HG03139 (cell line): Measurements from ENCODE around the gene HID1.
"Not testable (repeated sequence)": the region's sequence is repeated elsewhere in the genome, so short reads cannot be mapped to it uniquely, and the experiment has no call there.

Experiments
- ATAC-seq: cut with Tn5 transposase; IDR thresholded peaks from one replicate; pipeline ENCODE4 v1.9.1; 2021; ENCODE audit not compliant: unreplicated experiment

The HID1 gene

DNA sequence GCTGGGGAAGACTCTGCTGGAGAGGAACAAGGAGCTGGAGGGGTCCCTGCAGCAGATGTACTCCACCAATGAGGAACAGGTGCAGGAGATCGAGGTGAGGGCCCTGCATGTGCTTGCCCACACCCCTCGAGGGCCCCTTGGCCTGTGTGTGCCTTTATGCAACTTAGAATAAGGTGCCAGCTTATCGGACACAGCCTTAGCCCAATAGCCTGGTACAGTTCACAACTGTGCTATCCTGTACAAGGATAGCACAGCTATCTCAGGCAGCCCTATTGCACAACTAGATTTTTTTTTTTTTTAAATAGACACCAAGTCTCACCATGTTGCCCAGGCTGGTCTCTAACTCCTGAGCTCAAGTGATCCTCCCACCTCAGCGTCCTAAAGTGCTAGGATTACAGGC is 27.0 kb upstream of the HID1 start:
- ATAC-seq: no peak

GRCh38 chr17:74998783-74999182 is 26.2 kb upstream of the HID1 start:
- no peak for ATAC-seq

DNA sequence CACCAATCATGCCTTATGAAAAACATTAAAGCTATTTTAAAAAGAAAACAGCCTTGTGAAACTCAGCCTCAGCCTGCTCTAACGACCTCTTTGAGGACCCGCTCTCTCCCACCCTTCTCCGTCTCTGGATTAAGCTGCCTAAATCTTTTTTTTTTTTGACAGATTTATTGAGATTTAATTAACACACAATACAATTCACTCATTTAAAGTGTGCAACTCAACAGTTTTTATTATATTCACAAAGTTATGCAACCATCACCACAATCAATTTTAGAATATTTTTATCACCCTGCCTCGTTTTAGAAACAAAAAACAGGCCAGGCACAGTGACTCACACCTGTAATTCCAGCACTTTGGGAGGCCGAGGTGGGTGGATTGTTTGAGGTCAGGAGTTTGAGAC is 23.3 kb upstream of the HID1 start:
- ATAC-seq: no peak

DNA sequence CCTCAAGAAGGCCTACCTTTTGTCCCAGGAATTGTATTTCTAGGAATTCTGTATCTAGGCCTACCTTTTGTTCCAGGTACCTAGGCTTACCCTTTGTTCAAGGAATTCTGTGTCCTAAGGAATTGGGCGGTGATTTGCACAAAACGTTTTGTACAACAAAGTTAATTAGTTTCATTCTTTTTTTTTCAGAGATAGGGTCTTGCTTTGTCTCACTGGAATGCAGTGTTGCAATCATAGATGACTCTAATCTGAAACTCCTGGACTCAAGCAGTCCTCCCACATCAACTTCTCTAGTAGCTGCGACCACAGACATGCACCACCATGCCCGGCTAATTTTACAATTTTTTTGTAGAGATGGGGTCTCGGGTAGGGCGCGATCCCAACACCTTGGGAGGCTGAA is 21.9 kb upstream of the HID1 start:
- no peak for ATAC-seq

DNA sequence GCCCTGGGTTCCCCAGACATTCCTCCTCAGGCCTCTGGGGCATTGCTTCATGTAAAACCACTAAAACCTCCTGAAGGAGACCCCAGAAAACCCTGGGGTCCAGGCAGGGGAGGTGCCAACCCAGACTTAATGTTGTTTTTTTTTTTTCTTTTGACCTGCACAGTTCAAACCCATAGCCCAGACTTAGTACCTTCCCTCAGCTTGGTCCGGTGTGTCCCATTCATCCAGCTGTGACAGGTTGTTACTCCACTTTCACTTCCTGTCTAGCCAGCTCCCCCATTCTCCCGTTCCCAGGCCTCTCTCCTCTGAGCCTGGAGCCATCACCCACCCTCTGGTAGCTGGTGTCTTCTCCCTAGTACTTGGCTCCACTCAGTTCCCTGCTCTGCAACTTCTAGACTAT is 19.7 kb upstream of the HID1 start:
- ATAC-seq: no peak

GRCh38 chr17:74990581-74991105 is 18.1 kb upstream of the HID1 start:
- ATAC-seq: no peak

DNA sequence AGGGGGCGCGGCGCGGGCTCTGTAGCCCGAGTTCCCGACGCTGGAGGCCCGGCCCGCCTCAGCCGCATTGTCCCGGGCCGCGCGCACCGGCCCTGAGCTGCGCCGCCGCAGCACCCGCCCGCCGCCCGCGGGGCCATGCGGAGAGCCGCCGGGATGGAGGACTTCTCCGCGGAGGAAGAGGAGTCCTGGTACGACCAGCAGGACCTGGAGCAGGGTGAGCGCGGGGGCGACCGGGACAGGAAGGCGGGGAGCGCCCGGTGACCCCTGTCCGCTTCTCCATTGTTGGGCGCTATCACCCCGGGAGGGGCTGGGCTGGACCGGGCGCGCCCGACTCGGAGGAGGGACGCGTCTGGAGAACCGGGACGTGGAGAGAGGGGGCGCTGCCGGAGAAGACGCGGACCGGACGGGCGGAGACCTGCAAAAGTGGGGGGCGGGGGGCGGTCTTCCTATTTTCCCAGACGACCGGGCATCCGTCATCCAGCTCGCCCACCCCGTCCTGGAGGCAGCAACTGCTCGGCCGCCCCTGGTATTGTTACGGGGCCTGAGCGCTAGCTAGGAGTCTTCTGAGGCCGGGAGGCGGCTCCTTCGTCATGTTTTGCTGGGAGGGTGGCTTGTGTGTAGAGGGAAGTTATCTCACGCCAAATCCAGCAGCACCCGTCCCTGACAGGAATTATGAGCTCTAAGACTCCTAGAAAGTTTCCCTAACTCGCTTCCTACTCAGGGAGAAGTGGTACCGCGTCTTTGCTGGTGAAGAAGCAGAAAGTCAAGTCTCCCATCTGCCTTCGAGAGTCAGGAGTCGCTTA is 15.6 kb upstream of the HID1 start:
- peak; percentile 18 for ATAC-seq

GRCh38 chr17:74987418-74987908 is 14.9 kb upstream of the HID1 start, which contains the start of gene CDR2L:
TSS of gene CDR2L (plus strand) at chr17:74987632. CDS start at chr17:74988044, 412 bp downstream.
- ATAC-seq: peak; percentile 94

- ATAC-seq: no peak
Observed at GRCh38 chr17:74986206-74986576, 13.6 kb upstream of the HID1 start.

DNA sequence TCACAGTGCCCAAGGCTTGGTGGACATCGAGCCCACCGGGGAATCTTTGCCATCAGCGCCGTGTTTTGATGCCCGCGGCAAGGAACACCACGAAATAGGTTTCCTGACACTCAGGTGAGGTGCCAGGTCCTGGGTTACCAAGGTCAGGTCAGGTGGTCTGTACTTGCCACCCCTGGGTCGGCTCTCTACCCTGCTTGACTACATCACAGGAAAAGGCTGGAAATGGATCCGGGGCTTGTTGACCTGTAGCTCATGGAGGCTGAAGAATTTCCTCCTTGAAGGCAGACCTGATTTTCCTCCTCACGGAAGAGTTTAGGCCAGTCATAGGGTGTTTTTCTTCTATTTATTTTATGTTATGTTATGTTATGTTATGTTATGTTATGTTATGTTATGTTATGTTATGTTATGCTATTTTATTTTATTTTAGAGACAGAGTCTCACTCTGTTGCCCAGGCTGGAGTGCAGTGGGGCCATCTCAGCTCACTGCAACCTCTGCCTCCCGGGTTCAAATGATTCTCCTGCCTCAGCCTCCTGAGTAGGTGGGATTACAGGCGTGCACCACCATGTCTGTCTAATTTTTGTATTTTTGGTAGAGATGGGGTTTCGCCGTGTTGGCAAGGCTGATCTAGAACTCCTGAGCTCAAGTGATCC is 10.2 kb upstream of the HID1 start:
- ATAC-seq: not testable (repeated sequence)

DNA sequence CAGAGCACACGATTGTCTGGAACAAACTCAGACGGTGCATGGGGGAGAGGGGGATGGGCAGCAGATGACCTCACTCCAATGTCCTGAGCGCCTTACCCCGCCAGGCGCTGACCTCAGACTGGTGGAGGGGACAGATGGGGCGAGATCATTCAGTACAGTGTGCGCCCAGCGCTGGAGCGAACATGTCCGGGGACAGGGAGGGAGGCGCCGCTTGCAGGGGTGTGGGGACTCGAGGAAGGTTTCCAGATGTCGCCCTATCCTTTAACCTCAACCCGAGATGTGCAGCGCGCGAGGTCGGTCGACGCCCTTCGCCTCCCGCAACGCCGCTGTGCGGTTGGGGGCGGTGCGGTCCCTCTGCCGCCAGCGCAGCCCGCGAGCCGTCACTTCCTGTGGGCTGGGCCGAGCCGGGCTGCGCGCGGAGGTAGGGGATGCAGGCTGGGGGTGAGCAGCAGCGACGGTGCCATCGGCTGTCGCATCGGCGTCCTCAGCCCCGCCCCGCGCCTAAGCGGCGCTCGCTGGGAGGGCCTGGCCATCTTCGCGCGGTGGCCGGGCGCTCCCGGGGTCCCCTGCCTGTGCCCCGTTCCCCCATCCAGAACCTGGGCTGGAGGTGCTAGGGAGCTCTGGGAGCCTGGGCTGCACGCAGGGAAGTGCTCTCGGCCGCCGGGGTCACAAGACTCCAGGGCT is 9.6 kb upstream of the HID1 start:
- ATAC-seq: peak; percentile 61

DNA sequence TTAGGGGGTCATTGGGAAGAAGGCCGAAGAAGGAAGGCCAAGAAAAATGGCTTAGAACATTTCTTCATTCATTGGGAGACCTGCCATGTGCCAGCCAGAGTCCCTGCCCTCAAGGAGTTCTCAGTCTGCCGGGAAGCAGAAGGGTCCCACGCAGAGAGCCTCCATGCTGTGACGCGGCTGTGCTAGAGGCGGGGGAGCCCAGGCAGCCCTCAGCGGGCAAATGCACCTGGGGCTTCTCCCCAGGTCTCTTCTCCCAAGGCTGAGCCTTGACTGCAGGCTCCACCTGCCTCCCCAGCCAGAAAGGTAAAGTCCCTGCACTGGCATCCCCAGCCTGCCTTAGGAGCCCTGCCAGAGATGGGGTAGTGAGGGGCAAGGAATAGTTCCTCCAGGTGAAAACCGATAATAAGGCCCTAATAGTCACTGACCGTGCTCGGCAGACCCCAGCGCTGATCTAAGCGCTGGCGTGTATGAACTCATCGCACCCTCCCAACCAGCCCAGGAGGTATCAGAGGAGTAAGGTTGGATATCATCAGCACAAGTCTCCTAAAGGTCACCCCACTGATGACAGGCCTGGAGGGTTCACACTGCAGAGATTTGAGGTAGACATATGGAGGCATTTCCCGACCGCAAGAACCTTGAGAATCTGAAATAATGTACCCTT is 8.9 kb upstream of the HID1 start:
- ATAC-seq: no peak

- no peak for ATAC-seq
Observed at GRCh38 chr17:74979408-74980146, 7.0 kb upstream of the HID1 start.

DNA sequence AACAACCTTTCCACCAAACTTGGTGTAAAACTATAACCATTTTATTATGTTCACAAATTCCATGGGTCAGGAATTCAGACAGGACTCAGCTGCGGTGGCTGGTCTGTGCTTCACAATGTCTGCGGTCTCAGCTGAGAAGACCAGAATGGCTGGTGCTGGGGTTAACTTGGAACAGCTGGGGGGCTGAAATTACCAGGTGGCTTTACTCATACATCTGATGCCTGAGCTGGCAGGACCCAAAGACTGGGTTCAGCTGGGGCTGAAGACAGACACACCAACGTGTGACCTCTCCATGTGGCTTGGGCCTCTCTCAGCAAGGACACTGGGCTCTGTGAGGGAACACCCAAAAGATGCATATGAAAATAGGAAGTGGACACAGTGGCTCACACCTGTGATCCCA is 5.7 kb upstream of the HID1 start:
- no peak for ATAC-seq

DNA sequence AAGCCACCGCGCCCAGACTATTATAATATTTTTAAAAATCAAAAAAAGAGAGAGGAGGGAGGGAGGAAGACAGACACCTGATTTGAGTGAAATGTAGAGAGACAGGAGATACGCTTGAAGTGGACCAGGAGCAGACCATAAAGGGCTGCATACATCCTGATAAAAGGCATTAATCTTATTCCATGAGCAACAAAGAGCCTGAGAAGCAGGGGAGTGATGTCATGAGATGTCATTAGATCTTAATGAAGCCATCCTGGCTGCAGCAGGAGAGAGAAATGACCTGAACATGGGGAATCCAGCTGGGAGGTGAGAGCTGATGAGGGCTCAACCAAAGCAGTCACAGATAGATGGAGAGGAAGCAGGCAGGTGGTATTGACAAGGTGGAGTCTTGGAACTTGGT is 5.2 kb upstream of the HID1 start:
- no peak for ATAC-seq

- ATAC-seq: no peak
Observed at GRCh38 chr17:74975943-74976342, 3.4 kb upstream of the HID1 start.

GRCh38 chr17:74972973-74973328 is 392 bp upstream of the HID1 start:
- no peak for ATAC-seq

GRCh38 chr17:74971842-74972106 is 785 bp downstream of the HID1 start:
- ATAC-seq: no peak

- no peak for ATAC-seq
Observed at GRCh38 chr17:74971069-74971841, 1.3 kb downstream of the HID1 start.

DNA sequence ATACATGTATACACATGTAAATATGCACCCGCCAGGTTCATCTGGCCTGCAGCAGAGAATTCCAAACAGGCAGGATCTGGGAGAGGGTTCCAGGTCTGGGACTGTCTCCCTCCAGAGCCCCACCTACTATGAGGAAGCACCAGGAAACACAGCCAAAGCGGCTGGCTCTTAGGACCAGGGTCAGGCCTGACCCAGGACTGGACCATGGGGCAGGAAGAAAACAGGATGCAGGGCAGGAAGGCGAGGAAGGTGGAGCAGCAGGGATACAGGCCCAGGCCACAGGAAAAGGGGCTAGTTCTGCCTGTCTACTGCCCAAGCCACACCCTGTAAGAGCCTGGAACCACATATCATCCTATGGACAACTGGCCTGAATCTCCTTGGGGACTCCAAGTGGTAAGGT is 2.2 kb downstream of the HID1 start:
- ATAC-seq: no peak
